ENCODE data around the gene PHF1.

GRCh38 chr6:33413241-33414120 lies 2.7 kb downstream of the PHF1 start:
- TF ChIP-seq, protein P1, sequence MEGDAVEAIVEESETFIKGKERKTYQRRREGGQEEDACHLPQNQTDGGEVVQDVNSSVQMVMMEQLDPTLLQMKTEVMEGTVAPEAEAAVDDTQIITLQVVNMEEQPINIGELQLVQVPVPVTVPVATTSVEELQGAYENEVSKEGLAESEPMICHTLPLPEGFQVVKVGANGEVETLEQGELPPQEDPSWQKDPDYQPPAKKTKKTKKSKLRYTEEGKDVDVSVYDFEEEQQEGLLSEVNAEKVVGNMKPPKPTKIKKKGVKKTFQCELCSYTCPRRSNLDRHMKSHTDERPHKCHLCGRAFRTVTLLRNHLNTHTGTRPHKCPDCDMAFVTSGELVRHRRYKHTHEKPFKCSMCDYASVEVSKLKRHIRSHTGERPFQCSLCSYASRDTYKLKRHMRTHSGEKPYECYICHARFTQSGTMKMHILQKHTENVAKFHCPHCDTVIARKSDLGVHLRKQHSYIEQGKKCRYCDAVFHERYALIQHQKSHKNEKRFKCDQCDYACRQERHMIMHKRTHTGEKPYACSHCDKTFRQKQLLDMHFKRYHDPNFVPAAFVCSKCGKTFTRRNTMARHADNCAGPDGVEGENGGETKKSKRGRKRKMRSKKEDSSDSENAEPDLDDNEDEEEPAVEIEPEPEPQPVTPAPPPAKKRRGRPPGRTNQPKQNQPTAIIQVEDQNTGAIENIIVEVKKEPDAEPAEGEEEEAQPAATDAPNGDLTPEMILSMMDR (IDR thresholded peaks at IDR 0.05) = no peak
- no peak for TF ChIP-seq POLR2AphosphoS5 (IDR thresholded peaks at IDR 0.05)
- no peak for TF ChIP-seq POLR2A (IDR thresholded peaks at IDR 0.05)

Data from prostate gland (tissue), 2 donors.